ENCODE measurements around the gene ITGB5. TPM values are rescaled to one million over a fixed set of nuclear protein-coding genes. Genes with fewer than 3 reads are reported as not detected.

The ITGB5 gene
- polyA plus RNA-seq, 3 donors, result 0.68 to 1.2 (median 1.0) TPM

DNA sequence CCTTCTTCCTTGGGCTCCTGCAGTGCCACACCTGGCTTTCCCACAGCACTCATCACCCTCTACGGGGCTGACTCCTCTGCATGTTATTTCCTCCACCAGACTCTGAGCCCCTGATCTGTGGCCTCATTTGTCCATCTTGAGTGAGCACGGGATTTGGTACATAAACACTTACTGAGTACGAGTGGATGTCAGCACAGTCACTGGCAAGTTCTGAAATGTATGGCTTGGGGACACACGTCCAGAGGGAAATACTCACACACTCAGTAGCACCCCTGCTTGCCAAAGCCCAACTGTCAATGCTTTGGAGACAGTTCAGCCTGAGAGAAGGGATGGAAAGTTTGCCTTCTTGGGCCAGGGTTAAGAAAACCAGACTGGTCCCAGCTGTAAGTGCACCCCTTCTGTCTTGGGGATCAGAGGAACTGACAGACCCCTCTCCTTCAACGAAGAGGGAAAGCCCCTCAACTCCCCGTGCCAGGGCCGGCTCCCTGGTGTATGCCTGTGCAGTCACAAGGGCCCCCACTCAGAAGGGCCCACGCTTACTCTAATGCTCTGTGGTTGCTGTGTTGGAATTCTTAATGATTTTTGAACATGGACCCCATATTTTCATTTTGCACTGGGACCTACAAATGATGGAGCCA, 85.0 kb downstream of the ITGB5 start:
- Mint-ChIP-seq H3K9me3 (no peaks in the 10 kb centered on the region), H3K27ac (no peak overlapping the region), H3K27me3 (ENCODE audit: low read depth in 3 of 3) (peaks cover 0 to 12% (median 3%) of the 10 kb centered on the region in 3 donors), H3K4me1 (no peaks in the 10 kb centered on the region), H3K36me3 (no peaks in the 10 kb centered on the region), H3K4me3 (no peak overlapping the region)
- DNase-seq, result no peak
- intact Hi-C loops (cut with micrococcal nuclease), result no loop called here
- H2AFZ ChIP-seq (ENCODE audit: insufficient read depth, low read depth, low read length, poor library complexity, severe bottlenecking), result no peak overlapping the region
- no peak overlapping the region for H3K4me2 ChIP-seq (replicated peaks; ENCODE audit: extremely low read depth, low read length, poor library complexity, severe bottlenecking)
- no peaks in the 10 kb centered on the region for H3K27me3 ChIP-seq (ENCODE audit: control insufficient read depth in 2 of 2, insufficient read depth in 2 of 2, low read length in 2 of 2)
- H3K9me3 ChIP-seq (replicated peaks in 1 of 2; ENCODE audit: control insufficient read depth in 1 of 2, insufficient read depth in 1 of 2, low read length in 2 of 2), result no peaks in the 10 kb centered on the region
- H3K27ac ChIP-seq (ENCODE audit: low read depth in 1 of 2, low read length in 2 of 2), result no peak overlapping the region
- no peaks in the 10 kb centered on the region for H3K36me3 ChIP-seq (replicated peaks in 1 of 2; ENCODE audit: control insufficient read depth in 1 of 2, insufficient read depth in 2 of 2, low read length in 2 of 2)
- WGBS (ENCODE audit: insufficient coverage), result 96% methylated on average over 3 of the region's 8 CpGs
- TF ChIP-seq, protein P1, sequence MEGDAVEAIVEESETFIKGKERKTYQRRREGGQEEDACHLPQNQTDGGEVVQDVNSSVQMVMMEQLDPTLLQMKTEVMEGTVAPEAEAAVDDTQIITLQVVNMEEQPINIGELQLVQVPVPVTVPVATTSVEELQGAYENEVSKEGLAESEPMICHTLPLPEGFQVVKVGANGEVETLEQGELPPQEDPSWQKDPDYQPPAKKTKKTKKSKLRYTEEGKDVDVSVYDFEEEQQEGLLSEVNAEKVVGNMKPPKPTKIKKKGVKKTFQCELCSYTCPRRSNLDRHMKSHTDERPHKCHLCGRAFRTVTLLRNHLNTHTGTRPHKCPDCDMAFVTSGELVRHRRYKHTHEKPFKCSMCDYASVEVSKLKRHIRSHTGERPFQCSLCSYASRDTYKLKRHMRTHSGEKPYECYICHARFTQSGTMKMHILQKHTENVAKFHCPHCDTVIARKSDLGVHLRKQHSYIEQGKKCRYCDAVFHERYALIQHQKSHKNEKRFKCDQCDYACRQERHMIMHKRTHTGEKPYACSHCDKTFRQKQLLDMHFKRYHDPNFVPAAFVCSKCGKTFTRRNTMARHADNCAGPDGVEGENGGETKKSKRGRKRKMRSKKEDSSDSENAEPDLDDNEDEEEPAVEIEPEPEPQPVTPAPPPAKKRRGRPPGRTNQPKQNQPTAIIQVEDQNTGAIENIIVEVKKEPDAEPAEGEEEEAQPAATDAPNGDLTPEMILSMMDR (IDR thresholded peaks at IDR 0.05), result no peak
- no peaks in the 10 kb centered on the region for H3K79me2 ChIP-seq (ENCODE audit: insufficient read depth, low read length)
- H3K4me3 ChIP-seq (replicated peaks in 1 of 3; ENCODE audit: low read depth in 2 of 3, low read length in 3 of 3), result no peak overlapping the region
- H3K9ac ChIP-seq (ENCODE audit: insufficient read depth, low read length, poor library complexity, severe bottlenecking), result no peak overlapping the region
- no peaks in the 10 kb centered on the region for H4K20me1 ChIP-seq (ENCODE audit: insufficient read depth, low read length)
- H3K4me1 ChIP-seq (ENCODE audit: control insufficient read depth in 1 of 2, insufficient read depth in 2 of 2, low read length in 2 of 2), result no peaks in the 10 kb centered on the region

GRCh38 chr3:124800511-124801258, 86.5 kb downstream of the ITGB5 start:
- intact Hi-C loops (cut with micrococcal nuclease), result no loop called here
- Mint-ChIP-seq H3K4me3 (no peak overlapping the region), H3K27me3 (ENCODE audit: low read depth in 3 of 3) (peaks cover 0 to 13% (median 4%) of the 10 kb centered on the region in 3 donors), H3K9me3 (no peaks in the 10 kb centered on the region), H3K27ac (peak overlapping the region in 1 of 7 donors; percentile 24), H3K4me1 (no peaks in the 10 kb centered on the region), H3K36me3 (no peaks in the 10 kb centered on the region)
- DNase-seq, result no peak
- TF ChIP-seq, protein P1 (IDR thresholded peaks at IDR 0.05), result no peak
- no peak overlapping the region for H3K4me3 ChIP-seq (replicated peaks in 1 of 3; ENCODE audit: low read depth in 2 of 3, low read length in 3 of 3)
- H2AFZ ChIP-seq (ENCODE audit: insufficient read depth, low read depth, low read length, poor library complexity, severe bottlenecking), result no peak overlapping the region
- no peaks in the 10 kb centered on the region for H3K27me3 ChIP-seq (ENCODE audit: control insufficient read depth in 2 of 2, insufficient read depth in 2 of 2, low read length in 2 of 2)
- 93% methylated on average over 9 of the region's 10 CpGs for WGBS (ENCODE audit: insufficient coverage)
- H4K20me1 ChIP-seq (ENCODE audit: insufficient read depth, low read length), result no peaks in the 10 kb centered on the region
- no peaks in the 10 kb centered on the region for H3K9me3 ChIP-seq (replicated peaks in 1 of 2; ENCODE audit: control insufficient read depth in 1 of 2, insufficient read depth in 1 of 2, low read length in 2 of 2)
- no peaks in the 10 kb centered on the region for H3K79me2 ChIP-seq (ENCODE audit: insufficient read depth, low read length)
- H3K4me2 ChIP-seq (replicated peaks; ENCODE audit: extremely low read depth, low read length, poor library complexity, severe bottlenecking), result no peak overlapping the region
- H3K4me1 ChIP-seq (ENCODE audit: control insufficient read depth in 1 of 2, insufficient read depth in 2 of 2, low read length in 2 of 2), result no peaks in the 10 kb centered on the region
- H3K27ac ChIP-seq (ENCODE audit: low read depth in 1 of 2, low read length in 2 of 2), result no peak overlapping the region
- no peaks in the 10 kb centered on the region for H3K36me3 ChIP-seq (replicated peaks in 1 of 2; ENCODE audit: control insufficient read depth in 1 of 2, insufficient read depth in 2 of 2, low read length in 2 of 2)
- no peak overlapping the region for H3K9ac ChIP-seq (ENCODE audit: insufficient read depth, low read length, poor library complexity, severe bottlenecking)

Measured in CD14-positive monocyte (primary cell).